Esophagus squamous epithelium (tissue), 4 donors: Measurements from ENCODE around the gene STK32A.

Source experiments
- CTCF ChIP-seq, 6 experiments: fragments of 450-650 bp in 4 of 6; fragments of 200-600 bp in 2 of 6; sonication (generic) in 2 of 6; IDR thresholded peaks; one replicate each; pipeline ENCODE4 v1.5.1; 2016 to 2019; ENCODE audit warnings: antibody characterized with exemption in 6 of 6, mild to moderate bottlenecking in 4 of 6, moderate library complexity in 4 of 6
- POLR2A ChIP-seq, 4 donors: fragments of 450-650 bp; IDR thresholded peaks; one replicate each; pipeline ENCODE4 v1.6.1; 2017; ENCODE audit warnings: antibody characterized with exemption in 4 of 4, mild to moderate bottlenecking in 4 of 4, moderate library complexity in 3 of 4

GRCh38 chr5:147400881-147401280, 166.1 kb downstream of the STK32A start:
- TF ChIP-seq CTCF (IDR thresholded peaks at IDR 0.05) (no peak), POLR2A (IDR thresholded peaks at IDR 0.05) (no peak)
